NCI-H187 treated with DMSO at 0.1 percent for 48 hours (cell line): ENCODE measurements around the gene PBOV1.

ENCODE experiments used
- DNase-seq: peaks from one replicate; lab custom pipeline; 2025; lab: John Stamatoyannopoulos, UW

PBOV1 gene

DNA sequence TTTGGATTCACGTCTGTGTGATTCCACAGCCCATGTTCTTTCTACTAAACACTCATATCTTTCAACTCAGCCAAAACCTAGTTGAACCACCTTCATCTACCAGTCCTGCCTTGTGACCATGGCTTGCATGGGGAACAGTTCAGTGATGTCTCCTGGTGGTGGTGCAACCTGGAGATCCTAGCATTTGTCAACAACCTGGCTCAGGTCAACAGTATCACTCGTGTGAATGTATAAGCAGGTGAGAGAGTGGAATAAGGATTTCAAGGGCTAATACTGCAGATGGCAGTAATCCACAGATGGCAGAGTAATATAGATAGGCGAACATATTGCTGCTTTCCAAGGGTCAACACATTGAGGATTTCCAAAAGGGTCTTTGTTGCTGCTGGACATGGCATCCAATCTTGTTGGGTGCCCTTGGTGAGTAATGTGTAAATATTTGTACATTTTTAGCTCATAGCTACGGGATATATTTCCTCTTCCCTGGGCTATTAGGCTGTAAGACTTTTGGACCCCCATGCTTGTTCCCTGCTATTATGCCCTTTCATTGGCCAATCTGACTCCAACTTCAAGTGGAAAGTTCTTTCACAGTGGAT is 13.4 kb downstream of the PBOV1 start:
- DNase-seq, result no peak

DNA sequence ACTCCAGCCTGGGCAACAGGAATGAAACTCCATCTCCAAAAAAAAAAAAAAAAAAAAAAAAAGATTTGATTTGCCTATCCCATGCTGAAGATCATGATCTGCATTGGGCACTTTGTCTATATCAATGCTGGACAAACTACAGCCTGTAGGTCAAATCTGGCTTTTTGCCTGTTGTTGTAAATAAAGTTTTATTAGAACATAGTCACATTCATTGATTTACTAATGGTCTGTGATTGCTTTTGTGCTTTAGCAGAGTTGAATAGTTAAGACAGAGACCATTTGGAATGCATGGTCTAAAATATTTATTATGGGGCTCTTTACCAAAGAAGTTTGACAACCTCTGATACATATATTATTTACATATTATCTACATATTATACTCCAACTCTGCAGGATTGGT is 14.0 kb downstream of the PBOV1 start:
- no peak for DNase-seq

DNA sequence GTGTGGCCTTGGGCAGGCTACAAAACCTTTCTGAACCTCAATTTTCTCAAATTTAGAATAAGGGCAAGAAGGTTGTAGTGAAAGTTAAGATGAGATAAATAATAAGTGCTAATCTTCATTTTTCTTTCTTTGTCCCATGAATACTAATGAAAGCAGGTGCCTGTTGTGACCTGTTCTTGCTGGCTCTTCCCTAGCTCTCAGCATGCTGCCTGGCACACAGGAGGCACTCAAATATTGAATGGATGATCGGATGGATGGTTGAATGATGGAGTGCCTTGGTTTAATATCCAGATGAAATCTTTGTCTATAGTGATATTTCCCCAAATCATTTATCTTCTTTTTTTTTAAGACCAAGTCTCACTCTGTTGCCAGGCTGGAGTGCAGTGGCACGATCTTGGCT is 15.0 kb downstream of the PBOV1 start:
- peak; percentile 10 for DNase-seq

DNA sequence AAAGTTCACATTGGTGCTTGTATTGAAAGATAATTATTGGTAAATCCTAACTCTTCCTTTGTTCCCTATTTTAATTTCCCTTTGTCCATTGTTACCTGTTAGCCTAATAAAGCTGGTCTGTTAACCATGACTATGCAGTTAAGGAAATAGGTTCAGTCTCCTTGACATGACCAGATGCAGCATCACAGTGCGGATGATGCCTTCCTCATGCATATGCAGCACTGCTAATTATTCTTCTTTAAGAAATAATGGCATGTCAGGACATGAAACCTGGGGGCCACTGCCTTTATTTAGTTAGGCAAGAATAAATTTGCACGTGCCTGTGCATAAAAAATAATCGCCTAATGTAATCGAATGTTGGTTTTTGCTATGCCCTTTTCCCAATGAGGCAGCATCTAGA is 16.5 kb downstream of the PBOV1 start:
- no peak for DNase-seq

DNA sequence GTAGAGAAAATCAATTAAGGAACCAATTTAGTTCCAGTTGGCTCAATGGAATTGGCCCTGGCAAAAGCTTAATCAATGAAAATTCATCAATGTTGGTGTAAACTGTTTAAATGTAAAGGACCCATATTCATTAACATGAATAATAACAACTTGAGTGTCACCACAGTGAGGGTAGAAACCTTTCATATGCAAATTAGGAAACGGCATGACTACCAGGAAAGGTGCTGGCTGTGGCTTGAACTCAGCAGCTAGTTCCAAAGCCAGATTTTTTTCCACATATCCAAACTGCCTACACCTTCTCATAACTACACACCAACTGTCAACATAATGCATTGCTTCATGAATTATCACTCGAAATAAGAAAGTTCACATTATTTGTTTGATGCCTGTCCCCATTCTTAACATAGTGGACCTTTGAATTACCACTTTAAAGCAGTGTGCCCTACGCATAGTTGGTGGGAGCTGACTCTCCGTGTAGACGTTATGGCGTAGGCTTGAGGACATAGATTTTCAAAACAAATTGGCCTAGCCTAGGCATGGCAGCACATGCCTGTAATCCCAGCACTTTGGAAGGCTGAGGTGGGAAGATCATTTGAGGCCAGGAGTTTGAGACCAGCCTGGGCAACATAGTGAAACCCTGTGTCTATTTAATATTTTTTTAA is 19.7 kb downstream of the PBOV1 start:
- no peak for DNase-seq

DNA sequence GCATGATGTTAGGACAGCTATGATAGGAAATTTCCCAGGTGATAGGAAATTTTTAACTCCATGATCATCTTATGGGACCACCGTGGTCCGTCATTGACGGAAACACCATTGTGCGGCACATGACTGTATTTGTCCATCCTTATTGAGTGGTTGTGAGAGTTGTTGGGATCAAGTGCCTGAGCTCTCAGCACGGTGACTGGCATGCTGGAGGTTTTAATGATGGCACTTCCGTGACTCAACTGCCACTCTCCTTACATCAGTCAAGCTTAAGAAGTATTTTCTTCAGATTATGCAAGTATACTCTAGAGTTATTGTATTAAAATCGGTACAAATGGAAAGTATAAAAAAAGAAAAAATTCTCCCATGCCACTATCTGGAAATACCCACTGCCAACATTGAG is 20.7 kb downstream of the PBOV1 start:
- no peak for DNase-seq

DNA sequence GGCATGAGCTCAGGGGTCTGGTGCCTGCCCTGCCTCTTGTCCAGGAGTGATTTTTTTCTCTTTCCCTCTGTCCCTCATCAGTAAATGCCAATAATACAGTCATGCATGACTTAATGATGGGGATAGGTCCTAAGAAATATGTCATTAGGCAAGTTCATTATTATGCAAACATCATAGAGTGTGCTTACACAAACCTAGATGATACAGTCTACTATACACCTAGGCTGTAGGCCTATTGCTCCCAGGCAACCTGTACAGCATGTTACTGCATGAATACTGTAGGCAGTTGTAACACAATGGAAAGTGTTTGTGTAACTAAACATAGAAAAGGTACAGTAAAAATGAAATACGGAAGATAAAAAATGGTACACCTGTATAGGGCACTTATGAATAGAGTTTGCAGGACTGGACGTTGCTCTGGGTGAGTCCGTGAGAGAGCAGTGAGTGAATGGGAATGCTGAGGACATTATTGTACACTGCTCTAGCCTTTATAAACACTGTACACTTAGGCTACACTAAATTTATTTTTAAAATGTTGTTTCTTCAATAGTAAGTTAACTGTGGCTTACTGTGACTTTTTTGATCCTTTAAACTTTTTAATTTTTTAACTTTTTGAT is 22.1 kb downstream of the PBOV1 start:
- DNase-seq, result no peak

DNA sequence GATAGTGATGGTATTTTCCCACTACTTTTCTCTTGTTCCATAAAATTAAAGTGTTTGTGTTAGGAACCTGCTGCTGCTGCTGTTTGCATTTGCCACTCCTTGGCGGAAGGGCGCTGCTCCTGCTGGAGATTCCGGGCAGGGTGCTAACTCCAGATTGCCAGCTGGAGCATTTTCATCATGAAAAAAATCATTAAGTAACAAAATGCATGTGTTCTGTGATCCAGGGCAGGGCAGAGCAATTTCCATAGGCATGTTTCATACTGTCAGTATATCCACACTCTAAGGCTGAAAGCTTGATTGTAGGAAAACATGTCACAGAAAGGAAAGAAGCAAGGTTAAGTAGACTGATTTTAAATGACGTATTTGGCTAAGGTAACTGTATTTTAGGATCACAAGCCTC is 24.0 kb downstream of the PBOV1 start:
- DNase-seq, result no peak

DNA sequence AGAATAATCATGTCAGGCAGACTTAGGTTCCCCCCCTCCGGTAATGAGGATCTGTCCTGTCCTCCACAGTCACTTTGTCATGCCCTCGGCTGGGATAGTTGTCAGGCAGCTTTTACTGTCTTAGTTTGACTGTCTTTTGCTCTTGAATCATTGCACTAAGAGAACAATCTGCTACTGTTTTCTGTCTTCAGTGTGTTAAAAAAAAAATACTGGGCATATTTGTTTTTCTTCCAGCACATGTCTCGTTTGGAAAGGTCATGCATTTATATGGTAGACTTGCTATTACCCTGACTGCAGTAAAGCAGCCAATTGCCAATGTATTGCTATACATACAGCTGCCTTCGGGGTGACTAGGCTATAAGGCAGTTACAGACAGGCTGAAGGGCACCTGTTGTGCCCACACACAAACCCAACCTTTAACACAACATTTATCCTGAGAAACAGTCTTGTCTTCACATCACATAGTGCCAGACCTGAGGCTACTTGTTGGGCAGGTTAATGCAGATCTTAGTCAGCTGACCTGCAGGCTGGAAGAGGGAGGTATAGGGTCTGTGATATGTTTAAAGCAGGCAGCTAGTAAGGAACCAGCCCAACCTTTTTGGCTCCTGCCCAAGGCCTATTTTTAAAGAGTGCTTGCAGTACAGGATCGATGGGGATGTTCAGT is 29.9 kb downstream of the PBOV1 start:
- peak; percentile 78 for DNase-seq

DNA sequence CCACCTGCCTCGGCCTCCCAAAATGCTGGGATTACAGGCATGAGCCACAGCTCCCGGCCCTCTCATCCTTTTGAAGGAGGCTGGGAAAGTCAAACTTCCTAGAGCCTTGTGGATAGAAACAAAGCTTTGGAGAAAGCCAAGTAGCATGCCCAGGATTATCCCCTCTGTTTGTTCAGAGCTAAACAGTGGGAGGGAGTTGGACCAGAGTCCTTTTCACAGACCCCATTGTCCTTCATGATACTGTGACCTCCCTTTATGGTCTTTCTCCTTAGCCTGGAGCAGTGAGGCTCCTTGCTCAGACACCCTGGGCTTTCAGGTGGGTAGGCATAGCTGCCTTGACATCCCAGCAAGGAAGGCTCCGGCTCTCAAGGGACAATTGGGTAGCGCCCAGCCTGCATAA is 31.1 kb downstream of the PBOV1 start:
- DNase-seq, result no peak

DNA sequence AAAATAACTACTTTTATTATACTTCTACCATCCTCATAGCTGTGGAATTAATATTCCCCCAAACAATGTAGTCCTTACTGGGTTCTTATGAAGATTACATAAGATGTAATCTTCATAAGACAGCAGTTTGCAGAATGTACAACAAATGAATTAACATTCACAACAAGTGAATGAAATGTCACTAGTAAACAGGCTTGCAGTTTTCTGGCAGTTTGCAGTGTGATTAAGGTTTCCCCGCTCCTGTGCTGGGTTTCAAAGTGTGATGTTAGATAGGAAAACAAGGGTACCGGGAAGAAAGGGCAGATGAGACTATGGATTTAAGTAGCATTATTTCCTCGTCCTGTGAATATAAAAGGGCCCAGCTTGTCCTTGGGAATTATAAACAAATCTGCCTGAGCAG is 34.1 kb downstream of the PBOV1 start:
- DNase-seq, result no peak

DNA sequence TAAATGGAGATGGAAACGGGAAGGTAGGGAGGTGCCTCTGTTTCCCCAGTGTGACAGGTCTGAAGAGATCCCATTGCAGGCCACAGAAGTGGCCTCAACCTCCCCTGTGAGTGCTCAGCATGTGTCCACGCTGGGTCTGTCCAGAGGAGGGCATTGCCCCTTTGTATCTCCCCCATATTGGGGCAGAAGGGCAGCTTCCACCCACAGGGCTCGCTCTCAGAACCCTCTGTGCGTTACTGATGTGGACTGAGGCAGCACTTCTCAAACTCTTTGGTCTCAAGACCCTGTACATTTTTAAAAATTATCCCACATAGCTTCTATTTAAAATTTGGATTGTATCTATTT is 34.5 kb downstream of the PBOV1 start:
- DNase-seq, result no peak

DNA sequence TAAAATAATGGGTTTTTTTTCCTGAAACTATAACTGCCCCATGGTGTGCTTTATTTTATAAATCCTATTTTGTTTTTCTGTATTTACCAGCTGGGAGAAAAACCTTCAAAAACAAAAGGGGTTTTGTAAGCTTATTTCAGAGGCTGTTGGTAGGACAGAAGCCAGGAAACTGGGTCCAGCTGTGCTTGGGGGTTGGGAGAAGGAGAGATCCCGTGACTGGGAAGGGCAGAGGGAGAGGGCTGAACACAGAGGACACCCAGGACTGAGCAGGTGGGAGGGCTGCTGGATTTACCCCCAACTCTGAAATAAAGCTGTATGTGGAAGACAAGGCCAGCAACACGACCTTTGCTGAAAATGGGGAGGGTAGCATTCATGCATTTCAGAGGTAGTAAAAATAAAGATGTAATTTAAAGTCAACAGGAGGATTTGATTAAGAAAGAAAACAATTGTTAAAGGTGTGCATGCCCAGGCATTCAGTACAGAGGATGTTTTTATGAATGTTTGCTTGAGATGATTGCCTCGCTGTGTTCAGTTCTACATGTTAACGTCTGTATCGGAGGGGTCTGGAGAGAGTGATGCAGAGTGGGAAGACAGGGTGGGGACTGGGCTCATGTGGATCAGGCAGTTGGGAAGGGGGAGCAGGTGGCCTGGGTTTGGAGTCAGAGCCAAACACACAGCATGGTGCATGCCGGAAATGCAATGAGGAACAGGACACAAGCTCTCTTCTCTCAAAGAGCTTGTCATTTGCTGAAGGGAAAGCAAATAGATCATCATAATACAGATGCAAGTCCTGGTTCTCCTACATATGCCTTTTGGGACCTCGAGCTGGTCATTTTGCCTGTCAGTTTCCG is 35.1 kb downstream of the PBOV1 start:
- no peak for DNase-seq

DNA sequence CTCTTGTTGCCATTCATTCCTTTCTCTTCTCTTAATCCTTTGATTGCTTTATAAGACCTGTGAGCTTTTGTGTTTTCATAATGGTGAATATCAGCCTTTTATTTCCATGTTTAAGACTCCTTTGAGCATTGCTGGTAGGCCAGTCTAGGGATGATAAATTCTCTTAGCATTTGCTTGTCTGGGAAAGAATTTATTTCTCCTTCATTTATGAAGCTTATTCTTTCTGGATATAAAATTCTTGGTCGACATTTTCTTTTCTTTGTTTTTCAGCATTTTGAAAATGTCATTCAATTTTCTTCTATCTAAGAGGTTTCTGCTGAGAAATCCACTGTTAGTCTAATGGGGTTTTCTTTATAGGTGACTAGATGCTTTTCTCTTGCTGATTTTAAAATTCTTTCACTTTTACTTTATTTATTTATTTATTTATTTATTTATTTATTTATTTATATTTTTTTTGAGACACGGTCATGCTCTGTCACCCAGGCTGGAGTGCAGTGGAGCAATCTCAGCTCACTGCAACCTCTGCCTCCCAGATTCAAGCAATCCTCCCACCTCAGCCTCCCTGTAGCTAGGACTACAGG is 41.5 kb downstream of the PBOV1 start:
- no peak for DNase-seq

DNA sequence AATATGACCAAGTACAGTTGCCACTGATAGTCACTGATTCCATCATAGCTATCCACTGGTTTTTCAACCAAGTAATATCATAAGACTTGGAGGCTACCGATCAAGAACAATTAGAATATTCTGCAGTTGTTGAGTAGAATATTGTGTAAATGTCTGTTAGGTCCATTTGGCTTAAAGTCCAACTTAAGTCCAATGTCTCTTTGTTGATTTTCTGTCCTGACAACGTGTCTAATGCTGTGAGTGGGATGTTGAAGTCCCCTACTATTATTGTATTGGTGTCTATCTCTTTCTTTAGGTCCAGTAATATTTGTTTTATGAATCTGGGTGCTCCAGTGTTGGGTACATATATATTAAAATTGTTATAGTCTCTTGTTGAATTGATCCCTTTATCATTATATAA is 42.7 kb downstream of the PBOV1 start:
- no peak for DNase-seq
